Measurements from ENCODE around the gene GATAD2A.

Gene GATAD2A

DNA sequence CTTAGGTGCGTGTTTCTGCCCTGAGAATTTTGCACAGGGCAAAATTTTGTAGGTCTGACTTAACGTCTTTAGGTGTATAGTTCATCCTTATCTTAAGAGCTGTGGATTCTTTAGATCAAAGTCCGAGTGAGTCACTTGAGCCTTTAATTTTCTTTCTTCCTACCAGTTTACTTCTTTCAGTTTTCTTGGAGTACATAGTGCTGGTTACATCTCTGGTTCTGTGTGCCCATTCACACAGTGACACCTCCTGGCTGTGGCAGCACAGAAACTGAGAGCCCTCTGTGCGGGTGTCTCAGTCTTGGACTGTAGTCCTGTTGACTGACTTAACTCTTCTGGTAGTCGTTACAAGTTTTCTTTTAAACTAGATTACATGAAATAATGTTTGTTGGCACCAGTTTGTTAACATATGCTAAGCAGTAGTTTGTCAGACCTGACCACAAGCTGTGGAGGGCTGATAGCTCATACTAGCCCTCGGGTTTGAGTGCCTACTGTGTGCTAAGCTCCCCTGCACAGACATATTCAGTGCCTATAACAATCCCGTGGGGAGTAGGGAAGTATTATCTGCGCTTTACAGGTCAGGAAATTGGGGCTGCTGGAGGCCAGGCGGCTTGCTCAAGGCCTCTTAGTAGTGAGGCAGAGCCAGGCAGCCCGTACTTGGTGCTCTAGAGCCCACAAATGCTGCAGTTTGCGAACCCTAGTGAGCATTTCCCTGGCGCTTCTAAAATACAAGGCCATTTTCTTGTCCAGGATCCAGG lies 1.6 kb downstream of the GATAD2A start:
- H3K27ac Mint-ChIP-seq = peak overlapping the region; percentile 97
- peaks cover 79% of the 10 kb centered on the region for H3K4me1 Mint-ChIP-seq (ENCODE audit: low read depth)
- no peaks in the 10 kb centered on the region for H3K9me3 Mint-ChIP-seq
- peak; percentile 49 for DNase-seq
- peaks cover 41% of the 10 kb centered on the region for H3K36me3 Mint-ChIP-seq (ENCODE audit: low read depth)
- H3K27me3 Mint-ChIP-seq = no peaks in the 10 kb centered on the region
- peak overlapping the region; percentile 97 for H3K4me3 Mint-ChIP-seq

DNA sequence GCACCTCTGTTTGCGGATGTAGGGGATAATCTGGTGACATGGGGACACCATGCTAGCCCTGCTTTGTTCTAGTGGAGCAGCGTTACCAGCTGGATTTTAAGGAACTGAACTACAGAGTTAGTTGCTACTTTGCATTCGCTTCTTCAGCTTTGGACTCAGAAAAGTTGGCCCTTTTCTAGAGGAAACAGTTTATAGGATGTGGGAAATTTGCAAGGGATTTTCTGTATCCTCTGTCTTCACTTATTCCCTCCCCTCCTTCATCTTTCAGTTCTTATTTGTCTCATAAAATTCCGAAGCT lies 2.1 kb downstream of the GATAD2A start:
- H3K9me3 Mint-ChIP-seq = no peaks in the 10 kb centered on the region
- H3K36me3 Mint-ChIP-seq (ENCODE audit: low read depth) = peaks cover 45% of the 10 kb centered on the region
- H3K27me3 Mint-ChIP-seq = no peaks in the 10 kb centered on the region
- DNase-seq = no peak
- H3K4me1 Mint-ChIP-seq (ENCODE audit: low read depth) = peaks cover 83% of the 10 kb centered on the region
- H3K4me3 Mint-ChIP-seq = peak overlapping the region; percentile 97
- peak overlapping the region; percentile 97 for H3K27ac Mint-ChIP-seq

DNA sequence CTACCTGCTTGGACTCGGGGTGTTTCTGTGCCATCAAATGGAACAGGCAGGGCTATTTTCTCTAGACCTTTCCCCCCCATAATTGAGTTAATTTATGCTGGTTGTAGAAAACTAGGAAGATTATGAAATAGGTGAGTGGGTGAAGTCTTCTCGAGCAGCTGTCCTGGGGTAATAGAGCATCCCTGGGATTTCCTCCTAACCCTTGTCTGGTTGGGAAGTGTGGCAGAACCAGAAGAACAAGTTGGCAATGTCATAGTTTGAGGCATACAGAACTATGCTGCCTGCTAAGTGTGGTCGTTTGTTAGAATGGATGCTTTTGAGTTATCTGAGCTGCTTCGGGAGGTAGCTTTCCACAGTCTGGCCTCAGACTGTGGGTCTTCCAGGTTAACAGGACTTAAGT lies 3.7 kb downstream of the GATAD2A start:
- Mint-ChIP-seq H3K36me3 (ENCODE audit: low read depth) (peaks cover 59% of the 10 kb centered on the region), H3K4me1 (ENCODE audit: low read depth) (peaks cover 84% of the 10 kb centered on the region), H3K27ac (peak overlapping the region; percentile 77), H3K27me3 (no peaks in the 10 kb centered on the region), H3K9me3 (no peaks in the 10 kb centered on the region), H3K4me3 (peak overlapping the region; percentile 35)
- DNase-seq = no peak

GRCh38 chr19:19409631-19410030 lies 4.2 kb downstream of the GATAD2A start:
- Mint-ChIP-seq H3K27me3 (no peaks in the 10 kb centered on the region), H3K4me3 (peak overlapping the region; percentile 35), H3K27ac (peak overlapping the region; percentile 77), H3K36me3 (ENCODE audit: low read depth) (peaks cover 61% of the 10 kb centered on the region), H3K4me1 (ENCODE audit: low read depth) (peaks cover 82% of the 10 kb centered on the region), H3K9me3 (no peaks in the 10 kb centered on the region)
- no peak for DNase-seq

- H3K4me3 Mint-ChIP-seq = peak overlapping the region; percentile 18
- H3K27ac Mint-ChIP-seq = peak overlapping the region; percentile 85
- H3K4me1 Mint-ChIP-seq (ENCODE audit: low read depth) = peaks cover 80% of the 10 kb centered on the region
- DNase-seq = peak; percentile 65
- no peaks in the 10 kb centered on the region for H3K9me3 Mint-ChIP-seq
- peaks cover 70% of the 10 kb centered on the region for H3K36me3 Mint-ChIP-seq (ENCODE audit: low read depth)
- no peaks in the 10 kb centered on the region for H3K27me3 Mint-ChIP-seq
Observed at GRCh38 chr19:19410553-19411550, 5.4 kb downstream of the GATAD2A start.

DNA sequence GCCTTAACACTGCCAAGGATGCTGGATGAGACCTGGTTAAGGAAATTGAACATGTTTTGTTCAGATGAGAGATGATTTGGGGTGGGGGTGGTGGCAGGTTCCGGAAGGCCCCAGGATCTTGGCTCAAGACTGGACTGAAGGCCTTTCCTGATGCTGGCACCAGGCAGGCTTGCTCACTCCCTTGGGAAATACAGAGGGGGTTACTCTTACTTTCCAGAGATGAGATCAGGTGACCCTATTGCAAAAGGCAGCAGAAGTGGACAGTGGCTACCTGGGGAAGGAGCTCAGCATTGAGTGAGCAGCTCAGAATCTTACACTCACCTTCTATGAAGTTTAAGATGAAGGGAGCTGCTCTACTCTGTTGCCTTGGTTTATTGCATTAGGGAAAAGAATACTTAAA lies 10.8 kb downstream of the GATAD2A start:
- H3K27ac Mint-ChIP-seq = peak overlapping the region; percentile 58
- no peaks in the 10 kb centered on the region for H3K27me3 Mint-ChIP-seq
- peaks cover 54% of the 10 kb centered on the region for H3K36me3 Mint-ChIP-seq (ENCODE audit: low read depth)
- H3K4me3 Mint-ChIP-seq = no peak overlapping the region
- DNase-seq = no peak
- H3K4me1 Mint-ChIP-seq (ENCODE audit: low read depth) = peaks cover 75% of the 10 kb centered on the region
- no peaks in the 10 kb centered on the region for H3K9me3 Mint-ChIP-seq

GRCh38 chr19:19417046-19417445 lies 11.6 kb downstream of the GATAD2A start:
- Mint-ChIP-seq H3K36me3 (ENCODE audit: low read depth) (peaks cover 56% of the 10 kb centered on the region), H3K4me1 (ENCODE audit: low read depth) (peaks cover 76% of the 10 kb centered on the region), H3K4me3 (no peak overlapping the region), H3K27me3 (no peaks in the 10 kb centered on the region), H3K27ac (peak overlapping the region; percentile 81), H3K9me3 (no peaks in the 10 kb centered on the region)
- DNase-seq = no peak

- Mint-ChIP-seq H3K27ac (peak overlapping the region; percentile 81), H3K4me3 (no peak overlapping the region), H3K4me1 (ENCODE audit: low read depth) (peaks cover 77% of the 10 kb centered on the region), H3K36me3 (ENCODE audit: low read depth) (peaks cover 56% of the 10 kb centered on the region), H3K9me3 (no peaks in the 10 kb centered on the region), H3K27me3 (no peaks in the 10 kb centered on the region)
- DNase-seq = no peak
Observed at GRCh38 chr19:19417628-19418245, 12.3 kb downstream of the GATAD2A start.

DNA sequence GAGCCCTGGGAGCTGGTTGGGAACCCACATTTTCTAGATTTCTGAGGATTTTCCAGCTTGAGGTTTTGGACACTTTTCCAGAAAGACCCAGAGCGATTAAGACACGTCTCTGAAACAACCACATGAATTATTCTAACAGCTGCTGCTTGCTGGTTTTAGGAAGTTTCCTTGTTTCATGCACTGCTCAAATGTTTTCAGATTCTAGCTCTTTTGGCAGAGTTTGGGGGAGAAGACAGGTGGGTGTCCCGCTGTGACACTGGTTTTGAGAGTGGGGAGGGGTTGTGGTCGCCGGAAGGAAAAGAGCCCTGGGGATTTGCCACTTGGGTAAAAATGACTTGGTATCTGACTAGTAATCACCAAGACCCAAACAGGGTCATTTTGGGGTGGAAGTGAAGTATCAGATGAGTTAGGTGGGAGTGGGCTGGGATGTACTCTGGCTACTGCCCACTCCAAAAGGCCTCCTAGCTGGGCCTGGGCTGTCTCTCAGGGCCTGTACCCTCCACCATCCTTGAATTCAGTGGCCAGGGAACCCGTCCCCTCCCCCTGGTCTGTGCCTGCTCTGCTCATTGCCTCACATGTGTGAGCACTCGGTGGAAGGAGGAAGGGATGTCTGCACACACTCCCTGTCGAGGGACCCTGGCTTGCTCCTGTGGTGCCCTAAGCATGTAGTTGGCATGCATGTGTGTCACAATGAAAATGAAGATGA lies 13.2 kb downstream of the GATAD2A start:
- H3K4me1 Mint-ChIP-seq (ENCODE audit: low read depth) = peaks cover 77% of the 10 kb centered on the region
- H3K4me3 Mint-ChIP-seq = no peak overlapping the region

DNA sequence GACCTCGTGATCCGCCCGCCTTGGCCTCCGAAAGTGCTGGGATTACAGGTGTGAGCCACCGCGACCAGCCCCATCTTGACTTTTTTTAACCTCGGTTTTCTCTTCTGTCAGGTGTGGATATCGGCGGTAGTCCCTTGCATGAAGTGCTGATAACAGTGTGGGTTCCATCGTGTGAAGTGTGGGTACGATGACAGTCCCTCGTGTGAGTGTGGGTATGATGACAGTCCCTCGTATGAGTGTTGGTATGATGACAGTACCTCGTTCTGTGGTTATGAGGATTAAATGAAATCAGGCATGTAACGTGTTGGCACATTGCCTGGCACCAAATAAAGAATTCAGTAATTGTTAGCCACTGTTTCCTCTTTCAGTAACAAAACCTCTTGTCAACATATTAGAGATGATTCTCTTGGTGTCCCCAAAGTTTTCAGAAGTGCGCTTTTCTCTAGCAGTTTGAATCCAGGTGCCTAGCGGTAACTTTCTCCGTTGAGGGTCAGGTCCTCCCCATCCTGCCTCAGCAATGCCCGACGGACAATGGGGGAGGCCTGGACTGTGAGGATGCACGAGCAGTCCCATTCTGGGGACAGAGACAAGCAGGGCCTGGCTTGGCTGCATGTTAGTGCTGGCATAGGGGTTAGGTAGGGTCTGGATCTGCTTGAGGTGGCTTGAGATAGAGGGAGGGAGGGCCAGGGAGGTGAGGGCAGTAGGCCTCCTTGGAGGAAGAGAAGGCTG lies 15.3 kb downstream of the GATAD2A start:
- Mint-ChIP-seq H3K4me3 (no peak overlapping the region), H3K27ac (peak overlapping the region; percentile 76), H3K27me3 (no peaks in the 10 kb centered on the region), H3K36me3 (ENCODE audit: low read depth) (peaks cover 51% of the 10 kb centered on the region), H3K9me3 (no peaks in the 10 kb centered on the region), H3K4me1 (ENCODE audit: low read depth) (peaks cover 87% of the 10 kb centered on the region)
- DNase-seq = peak; percentile 46

More for the DNA sequence above, 13.2 kb downstream of the GATAD2A start:
- Mint-ChIP-seq H3K36me3 (ENCODE audit: low read depth) (peaks cover 57% of the 10 kb centered on the region), H3K9me3 (no peaks in the 10 kb centered on the region), H3K27ac (peak overlapping the region; percentile 81), H3K27me3 (no peaks in the 10 kb centered on the region)
- DNase-seq = no peak

DNA sequence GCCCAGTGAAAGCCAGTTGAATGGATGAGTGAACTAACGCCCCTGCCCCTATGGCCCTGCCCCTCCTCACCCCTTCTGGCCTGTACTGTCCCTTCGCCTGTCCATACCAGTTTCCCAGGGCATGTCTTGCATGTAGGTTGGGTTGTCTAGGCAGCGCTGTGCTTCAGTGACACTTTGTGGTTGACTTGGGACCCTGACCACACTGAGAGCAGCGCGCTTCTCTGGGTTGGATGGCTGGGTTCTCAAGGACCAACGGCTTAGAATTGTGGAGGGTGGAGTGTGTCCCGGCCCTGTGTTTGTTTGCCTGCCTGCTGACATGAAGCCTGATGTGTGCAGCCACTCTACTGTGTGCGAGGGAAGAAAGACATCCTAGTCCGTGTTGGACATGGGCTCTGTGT lies 15.8 kb downstream of the GATAD2A start:
- Mint-ChIP-seq H3K27ac (peak overlapping the region; percentile 76), H3K4me3 (no peak overlapping the region), H3K9me3 (no peaks in the 10 kb centered on the region), H3K36me3 (ENCODE audit: low read depth) (peaks cover 49% of the 10 kb centered on the region), H3K4me1 (ENCODE audit: low read depth) (peaks cover 86% of the 10 kb centered on the region), H3K27me3 (no peaks in the 10 kb centered on the region)
- no peak for DNase-seq

- peaks cover 51% of the 10 kb centered on the region for H3K36me3 Mint-ChIP-seq (ENCODE audit: low read depth)
- H3K9me3 Mint-ChIP-seq = no peaks in the 10 kb centered on the region
- peaks cover 87% of the 10 kb centered on the region for H3K4me1 Mint-ChIP-seq (ENCODE audit: low read depth)
- no peak overlapping the region for H3K4me3 Mint-ChIP-seq
- DNase-seq = no peak
- H3K27ac Mint-ChIP-seq = peak overlapping the region; percentile 57
- no peaks in the 10 kb centered on the region for H3K27me3 Mint-ChIP-seq
Observed at GRCh38 chr19:19422156-19422555, 16.7 kb downstream of the GATAD2A start.

DNA sequence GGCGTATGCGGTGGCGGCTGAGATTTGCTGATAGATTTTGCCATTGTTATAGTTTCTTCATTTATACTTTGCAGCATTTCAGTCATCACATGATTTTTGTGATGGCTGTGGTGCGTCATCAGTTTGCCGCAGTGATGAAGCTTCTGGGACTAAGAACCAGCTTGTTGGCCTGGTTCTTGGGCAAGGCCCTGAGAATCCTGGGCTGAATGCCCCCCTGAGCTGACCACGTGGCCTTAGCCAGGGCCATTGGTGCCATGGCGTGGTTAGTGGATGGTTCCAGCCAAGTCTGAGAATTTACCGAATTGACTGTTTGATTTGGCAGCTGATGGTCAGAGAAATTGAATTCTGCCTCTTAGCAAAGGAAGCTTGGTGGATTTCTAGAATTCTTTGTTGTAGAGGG lies 17.8 kb downstream of the GATAD2A start:
- no peak for DNase-seq
- Mint-ChIP-seq H3K27me3 (no peaks in the 10 kb centered on the region), H3K4me3 (no peak overlapping the region), H3K36me3 (ENCODE audit: low read depth) (peaks cover 63% of the 10 kb centered on the region), H3K27ac (peak overlapping the region; percentile 47), H3K9me3 (no peaks in the 10 kb centered on the region), H3K4me1 (ENCODE audit: low read depth) (peaks cover 85% of the 10 kb centered on the region)

Measured in activated T-cell treated with anti-CD3 and anti-CD28 coated beads, Interleukin-2, amount 50 U/mL, for 24 hours (primary cell).